WERI-Rb-1 (cell line): Measurements from ENCODE around the gene KLRB1.
"Not testable (repeated sequence)": the region's sequence is repeated elsewhere in the genome, so short reads cannot be mapped to it uniquely, and the experiment has no call there.

Experiments used
- DNase-seq: peaks from one replicate; pipeline ENCODE4 v3.0.0-alpha.2; 2020
- H3K27ac ChIP-seq: fragments of 250-450 bp; sonication (Bioruptor Pico); 2 replicates; pipeline ENCODE4 v1.5.1; 2020; ENCODE audit warnings: mild to moderate bottlenecking, moderate library complexity
- H3K27me3 ChIP-seq: fragments of 250-450 bp; sonication (Bioruptor Pico); 2 replicates; pipeline ENCODE4 v1.5.1; 2021; ENCODE audit warnings: mild to moderate bottlenecking, low read depth, moderate library complexity; ENCODE audit not compliant: insufficient read depth, severe bottlenecking
- H3K36me3 ChIP-seq: fragments of 250-450 bp; sonication (Bioruptor Pico); 2 replicates; pipeline ENCODE4 v1.5.1; 2020; ENCODE audit warnings: mild to moderate bottlenecking, moderate library complexity
- H3K4me3 ChIP-seq: 2 replicates; pipeline ENCODE4 v1.5.1; 2011; ENCODE audit warnings: low read depth, mild to moderate bottlenecking, control low read depth, low read length
- H3K9me3 ChIP-seq: fragments of 250-450 bp; sonication (Bioruptor Pico); 2 replicates; pipeline ENCODE4 v1.5.1; 2021; ENCODE audit warnings: mild to moderate bottlenecking, moderate library complexity; ENCODE audit not compliant: severe bottlenecking
- CTCF ChIP-seq: IDR thresholded peaks from 2 replicates; pipeline ENCODE4 v1.5.1; 2011; ENCODE audit warnings: low read depth, mild to moderate bottlenecking, control low read depth, inconsistent platforms, low read length

The KLRB1 gene

GRCh38 chr12:9647825-9648700 is 40.3 kb upstream of the KLRB1 start:
- Histone ChIP-seq H3K9me3 (no peaks in the 10 kb centered on the region), H3K27me3 (no peaks in the 10 kb centered on the region), H3K27ac (peak overlapping the region; percentile 85), H3K36me3 (no peaks in the 10 kb centered on the region), H3K4me3 (peak overlapping the region; percentile 78)
- TF ChIP-seq CTCF: no peak
- peak; percentile 82 for DNase-seq

- Histone ChIP-seq H3K27ac (peak overlapping the region; percentile 85), H3K36me3 (no peaks in the 10 kb centered on the region), H3K4me3 (peak overlapping the region; percentile 78), H3K27me3 (no peaks in the 10 kb centered on the region), H3K9me3 (no peaks in the 10 kb centered on the region)
- DNase-seq: no peak
- no peak for TF ChIP-seq CTCF
Observed at GRCh38 chr12:9646794-9647781, 39.4 kb upstream of the KLRB1 start.

- H3K36me3 ChIP-seq, H3K4me3 ChIP-seq, DNase-seq, H3K9me3 ChIP-seq, H3K27ac ChIP-seq, H3K27me3 ChIP-seq: not testable (repeated sequence)
Observed at GRCh38 chr12:9644985-9645551, 37.4 kb upstream of the KLRB1 start.

GRCh38 chr12:9643266-9643660 is 35.5 kb upstream of the KLRB1 start:
- H3K4me3 ChIP-seq: no peak overlapping the region
- TF ChIP-seq CTCF: no peak
- H3K36me3 ChIP-seq: no peaks in the 10 kb centered on the region
- no peaks in the 10 kb centered on the region for H3K9me3 ChIP-seq
- H3K27ac ChIP-seq: no peak overlapping the region
- DNase-seq: no peak
- H3K27me3 ChIP-seq: no peaks in the 10 kb centered on the region

GRCh38 chr12:9642606-9643265 is 35.0 kb upstream of the KLRB1 start:
- no peak for DNase-seq
- H3K4me3 ChIP-seq: no peak overlapping the region
- no peaks in the 10 kb centered on the region for H3K27me3 ChIP-seq
- no peak for TF ChIP-seq CTCF
- H3K27ac ChIP-seq: no peak overlapping the region
- H3K36me3 ChIP-seq: no peaks in the 10 kb centered on the region
- H3K9me3 ChIP-seq: no peaks in the 10 kb centered on the region
